ENCODE data around the gene PACSIN2.
"Not testable (repeated sequence)": the region's sequence is repeated elsewhere in the genome, so short reads cannot be mapped to it uniquely, and the experiment has no call there.

Gene PACSIN2

GRCh38 chr22:43018615-43019014 lies 3.7 kb upstream of the PACSIN2 start:
- no peak for DNase-seq (ENCODE audit: extremely low read depth, low read depth)
- TF ChIP-seq CTCF (IDR thresholded peaks at IDR 0.05; ENCODE audit: low read depth, low read length), result no peak

- DNase-seq (ENCODE audit: extremely low read depth, low read depth), result no peak
- TF ChIP-seq CTCF (IDR thresholded peaks at IDR 0.05; ENCODE audit: low read depth, low read length), result no peak
Measured at GRCh38 chr22:43017525-43018460, 2.8 kb upstream of the PACSIN2 start.

- DNase-seq (ENCODE audit: extremely low read depth, low read depth), result not testable (repeated sequence)
Measured at GRCh38 chr22:43016150-43016549, 1.2 kb upstream of the PACSIN2 start.

GRCh38 chr22:43015677-43016042 lies 711 bp upstream of the PACSIN2 start:
- TF ChIP-seq CTCF (IDR thresholded peaks at IDR 0.05; ENCODE audit: low read depth, low read length), result no peak
- no peak for DNase-seq (ENCODE audit: extremely low read depth, low read depth)

- DNase-seq (ENCODE audit: extremely low read depth, low read depth), result no peak
- no peak for TF ChIP-seq CTCF (IDR thresholded peaks at IDR 0.05; ENCODE audit: low read depth, low read length)
Measured at GRCh38 chr22:43014316-43014868, 557 bp downstream of the PACSIN2 start.

GRCh38 chr22:43013355-43014315 lies 1.3 kb downstream of the PACSIN2 start:
- TF ChIP-seq CTCF (IDR thresholded peaks at IDR 0.05; ENCODE audit: low read depth, low read length), result no peak
- DNase-seq (ENCODE audit: extremely low read depth, low read depth), result no peak

- DNase-seq (ENCODE audit: extremely low read depth, low read depth), result no peak
- TF ChIP-seq CTCF (IDR thresholded peaks at IDR 0.05; ENCODE audit: low read depth, low read length), result no peak
Measured at GRCh38 chr22:43012390-43012789, 2.6 kb downstream of the PACSIN2 start.
